Measurements from ENCODE around the gene DGKQ. TPM values are rescaled to one million over a fixed set of nuclear protein-coding genes. Genes with fewer than 3 reads are reported as not detected.

DGKQ gene
- total and polyA plus RNA-seq, 9 of the 15 experiments (the other 6 are each of a cell fraction or from before 2014, with no cell fraction given), result 0.17 to 22.0 (median 5.6) TPM

- TF ChIP-seq CBFB (CRISPR knock-in tag; IDR thresholded peaks at IDR 0.05), result no peak
- TF ChIP-seq HBP1 (CRISPR knock-in tag; IDR thresholded peaks at IDR 0.05), result no peak
- TF ChIP-seq HDAC1 (IDR thresholded peaks at IDR 0.05), result no peak
- TF ChIP-seq UBTF (IDR thresholded peaks at IDR 0.05; ENCODE audit: borderline replicate concordance in 1 of 2, low read depth in 2 of 2, low read length in 2 of 2), result no peak
- no peak for TF ChIP-seq XRCC4 (IDR thresholded peaks at IDR 0.05; ENCODE audit: extremely low read depth, insufficient read depth, insufficient read length)
- TF ChIP-seq ZFP91 (CRISPR knock-in tag; IDR thresholded peaks at IDR 0.05), result no peak
- TF ChIP-seq PTTG1 (tag; IDR thresholded peaks at IDR 0.05; ENCODE audit: low read depth), result no peak; the same call in 1 of the 2 replicates
- no peak for TF ChIP-seq POLR2H (tag; IDR thresholded peaks at IDR 0.05; ENCODE audit: low read depth)
- TF ChIP-seq TRIM24 (IDR thresholded peaks at IDR 0.05), result peak in 1 of 2 experiments; percentile 23; a peak in 1 of 4 replicates
- TF ChIP-seq ZNF395 (CRISPR knock-in tag; IDR thresholded peaks at IDR 0.05), result peak; percentile 66; the same call in 1 of the 2 replicates
- peak; percentile 32; the same call in 1 of the 2 replicates for TF ChIP-seq CTBP1 (IDR thresholded peaks at IDR 0.05; ENCODE audit: borderline replicate concordance)
- peak; percentile 71 for TF ChIP-seq NFE2 (IDR thresholded peaks at IDR 0.05; ENCODE audit: low read depth)
- TF ChIP-seq MEF2A (IDR thresholded peaks at IDR 0.05; ENCODE audit: control insufficient read depth, low read depth, low read length), result no peak
- TF ChIP-seq FOXJ3 (CRISPR knock-in tag; IDR thresholded peaks at IDR 0.05), result no peak
- no peak for TF ChIP-seq NKRF (IDR thresholded peaks at IDR 0.05; ENCODE audit: borderline replicate concordance)
- TF ChIP-seq SRF (CRISPR knock-in tag; IDR thresholded peaks at IDR 0.05), result no peak
- no peak for TF ChIP-seq PCBP2 (IDR thresholded peaks at IDR 0.05; ENCODE audit: low read depth, low read length, poor library complexity, severe bottlenecking)
Measured at GRCh38 chr4:978957-979701, 5.8 kb upstream of the DGKQ start (continued).
